Measurements from ENCODE around the gene EIF4G3.
A peak's percentile ranks its signal among the peaks of the same experiment; 100 is the strongest.
"Not testable (repeated sequence)": the region's sequence is repeated elsewhere in the genome, so short reads cannot be mapped to it uniquely, and the experiment has no call there.

Gene EIF4G3

GRCh38 chr1:20790785-20791184 is 385.9 kb downstream of the EIF4G3 start:
- DNase-seq = no peak

- not testable (repeated sequence) for DNase-seq
Measured at GRCh38 chr1:20789598-20789997, 387.1 kb downstream of the EIF4G3 start.

GRCh38 chr1:20787840-20788795 is 388.6 kb downstream of the EIF4G3 start:
- DNase-seq = no peak

GRCh38 chr1:20787029-20787839 is 389.5 kb downstream of the EIF4G3 start, which contains the start of gene HP1BP3:
HP1BP3 (minus strand) TSS chr1:20787307; CDS start chr1:20780440, 6,867 bp downstream.
- DNase-seq = peak; percentile 84 to 92

- DNase-seq = peak; percentile 95 to 97
Measured at GRCh38 chr1:20786253-20787028, 390.3 kb downstream of the EIF4G3 start.

- DNase-seq = no peak
Measured at GRCh38 chr1:20785907-20786252, 390.8 kb downstream of the EIF4G3 start.

- DNase-seq = no peak
Measured at GRCh38 chr1:20775700-20776099, 401.0 kb downstream of the EIF4G3 start.

GRCh38 chr1:20771780-20772179 is 404.9 kb downstream of the EIF4G3 start:
- DNase-seq = no peak

- DNase-seq = no peak
Measured at GRCh38 chr1:20770314-20771087, 406.2 kb downstream of the EIF4G3 start.

GRCh38 chr1:20767271-20767670 is 409.4 kb downstream of the EIF4G3 start:
- no peak for DNase-seq

GRCh38 chr1:20763417-20763816 is 413.3 kb downstream of the EIF4G3 start:
- no peak for DNase-seq

GRCh38 chr1:20760322-20760721 is 416.4 kb downstream of the EIF4G3 start:
- DNase-seq = no peak

Measured in CD4-positive, alpha-beta T cell treated with Interferon alpha-2 for 1 hour (primary cell).